Type B pancreatic cell (in vitro differentiated cells): Measurements from ENCODE around the gene TSSK2. TPM values are rescaled to one million over a fixed set of nuclear protein-coding genes. Genes with fewer than 3 reads are reported as not detected.
A peak's percentile ranks its signal among the peaks of the same experiment; 100 is the strongest.

Experiments
- DNase-seq: peaks from one replicate; pipeline ENCODE4 v3.0.0; 2021; ENCODE audit warnings: mixed read lengths; ENCODE audit not compliant: unreplicated experiment; ENCODE audit errors: extremely low spot score
- H3K27ac Mint-ChIP-seq: 2 replicates; pipeline ENCODE4 v1.8.0; 2021; ENCODE audit warnings: mild to moderate bottlenecking, mixed read lengths
- H3K27me3 Mint-ChIP-seq: 2 replicates; pipeline ENCODE4 v1.8.0; 2021; ENCODE audit warnings: mixed read lengths
- H3K36me3 Mint-ChIP-seq: 2 replicates; pipeline ENCODE4 v1.8.0; 2021; ENCODE audit warnings: mixed read lengths
- H3K4me1 Mint-ChIP-seq: one replicate; pipeline ENCODE4 v1.8.0; 2021; ENCODE audit warnings: mixed read lengths; ENCODE audit not compliant: unreplicated experiment
- H3K4me3 Mint-ChIP-seq: 2 replicates; pipeline ENCODE4 v1.8.0; 2021; ENCODE audit warnings: mild to moderate bottlenecking, mixed read lengths
- H3K9me3 Mint-ChIP-seq: 2 replicates; pipeline ENCODE4 v1.8.0; 2021; ENCODE audit warnings: mixed read lengths
- CTCF ChIP-seq: fragments of 200-600 bp; sonication (generic); conservative IDR thresholded peaks from 2 replicates; pipeline ENCODE4 v1.5.0; 2021; ENCODE audit warnings: antibody characterized with exemption, mild to moderate bottlenecking
- total RNA-seq: library from RNA; stranded (reverse); gene quantifications from 2 replicates; pipeline ENCODE4 v1.2.1, GENCODE V29; 2021; ENCODE audit warnings: low replicate concordance

The TSSK2 gene
- total RNA-seq, 1 donor from 2014 or later, result not detected

GRCh38 chr22:19147195-19147780, 16.2 kb downstream of the TSSK2 start:
- Mint-ChIP-seq H3K4me1 (peaks cover 16% of the 10 kb centered on the region), H3K36me3 (peaks cover 5% of the 10 kb centered on the region), H3K4me3 (no peak overlapping the region), H3K9me3 (no peaks in the 10 kb centered on the region), H3K27me3 (peaks cover 55% of the 10 kb centered on the region), H3K27ac (no peak overlapping the region)
- TF ChIP-seq CTCF, result no peak
- no peak for DNase-seq

GRCh38 chr22:19148417-19149046, 17.4 kb downstream of the TSSK2 start:
- no peak for DNase-seq
- Mint-ChIP-seq H3K27me3 (peaks cover 64% of the 10 kb centered on the region), H3K9me3 (no peaks in the 10 kb centered on the region), H3K4me1 (peaks cover 16% of the 10 kb centered on the region), H3K27ac (no peak overlapping the region), H3K36me3 (peaks cover 9% of the 10 kb centered on the region), H3K4me3 (no peak overlapping the region)
- no peak for TF ChIP-seq CTCF

DNA sequence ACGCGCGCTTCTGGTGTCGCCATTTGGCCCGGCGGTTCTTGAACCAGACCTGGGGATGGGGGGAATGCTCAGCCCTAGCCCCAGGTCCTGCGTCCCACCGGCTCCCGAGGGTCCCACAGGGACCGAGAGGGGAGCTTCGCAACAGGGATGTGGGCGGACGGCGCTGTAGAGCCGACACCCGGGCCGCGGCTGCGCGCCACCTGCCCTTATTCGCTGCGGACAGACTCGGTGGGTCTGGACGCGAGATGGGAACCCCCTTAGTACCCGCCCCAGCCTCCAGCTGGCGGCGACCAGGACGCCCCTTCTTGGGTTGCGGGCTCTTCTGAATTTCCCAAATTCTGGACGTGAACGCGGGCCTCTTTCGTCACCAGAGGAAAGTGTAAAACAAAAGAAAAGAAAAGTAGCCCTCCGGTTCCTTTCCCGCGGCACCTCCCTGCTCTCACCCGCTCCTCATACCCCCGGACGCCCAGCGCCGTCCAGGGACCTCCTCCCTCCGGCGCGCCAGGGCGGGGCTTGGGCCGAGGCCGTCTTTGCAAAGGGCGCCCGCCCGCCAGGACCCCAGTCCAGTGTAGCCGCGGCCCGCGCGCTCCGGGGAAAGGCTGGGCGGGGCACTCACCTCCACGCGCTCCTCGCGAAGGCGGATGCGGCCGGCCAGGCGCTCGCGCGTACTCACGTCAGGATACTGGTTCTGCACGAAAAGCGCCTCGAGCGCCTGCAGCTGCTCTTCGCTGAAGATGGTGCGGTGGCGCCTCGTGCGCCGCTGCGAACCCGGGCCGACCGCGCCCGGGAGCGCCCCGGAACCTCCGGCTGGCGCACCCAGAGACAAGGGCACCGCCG, 18.2 kb downstream of the TSSK2 start:
- peaks cover 70% of the 10 kb centered on the region for H3K27me3 Mint-ChIP-seq
- H3K4me3 Mint-ChIP-seq, result peak overlapping the region; percentile 65
- peaks cover 11% of the 10 kb centered on the region for H3K36me3 Mint-ChIP-seq
- no peaks in the 10 kb centered on the region for H3K9me3 Mint-ChIP-seq
- no peak for TF ChIP-seq CTCF
- peaks cover 10% of the 10 kb centered on the region for H3K4me1 Mint-ChIP-seq
- H3K27ac Mint-ChIP-seq, result no peak overlapping the region
- DNase-seq, result no peak

- H3K4me3 Mint-ChIP-seq, result peak within 1 kb of the TSS; percentile 76
- TF ChIP-seq CTCF, result no peak
- peaks cover 4% of the 10 kb centered on the region for H3K4me1 Mint-ChIP-seq
- no peak within 1 kb of the TSS for H3K27ac Mint-ChIP-seq
- H3K36me3 Mint-ChIP-seq, result peaks cover 6% of the 10 kb centered on the region
- no peaks in the 10 kb centered on the region for H3K9me3 Mint-ChIP-seq
- peaks cover 71% of the 10 kb centered on the region for H3K27me3 Mint-ChIP-seq
- DNase-seq, result no peak
Observed at GRCh38 chr22:19149991-19150390, 18.9 kb downstream of the TSSK2 start, which contains the start of gene GSC2. TSS of gene GSC2 (minus strand) at chr22:19150292. CDS start at chr22:19150283, 9 bp downstream.

- no peak overlapping the region for H3K27ac Mint-ChIP-seq
- no peaks in the 10 kb centered on the region for H3K9me3 Mint-ChIP-seq
- H3K4me1 Mint-ChIP-seq, result peaks cover 4% of the 10 kb centered on the region
- no peak for DNase-seq
- TF ChIP-seq CTCF, result no peak
- H3K36me3 Mint-ChIP-seq, result peaks cover 6% of the 10 kb centered on the region
- H3K27me3 Mint-ChIP-seq, result peaks cover 73% of the 10 kb centered on the region
- peak overlapping the region; percentile 76 for H3K4me3 Mint-ChIP-seq
Observed at GRCh38 chr22:19150482-19151328, 19.6 kb downstream of the TSSK2 start.
